Keratinocyte (primary cell): ENCODE results near the gene LOXHD1.

Experiments used
- CTCF ChIP-seq, 3 experiments: IDR thresholded peaks in 1 of 3; conservative IDR thresholded peaks in 1 of 3; optimal IDR thresholded peaks in 1 of 3; 2 replicates in 2 of 3; 3 replicates in 1 of 3; pipeline versions ENCODE3 to v1.5.1; 2011; ENCODE audit warnings: low read length in 3 of 3, mild to moderate bottlenecking in 3 of 3, moderate library complexity in 2 of 3, control low read depth in 1 of 3, inconsistent platforms in 1 of 3; ENCODE audit not compliant: insufficient read depth in 2 of 3; ENCODE audit errors: extremely low read depth in 1 of 3
- EZH2 ChIP-seq: IDR thresholded peaks from one replicate; pipeline ENCODE4 v1.6.1; 2012; ENCODE audit warnings: inconsistent platforms, mild to moderate bottlenecking, low read length, moderate library complexity

GRCh38 chr18:46676182-46676835, 19.3 kb upstream of the LOXHD1 start:
- TF ChIP-seq CTCF (optimal IDR thresholded peaks at IDR 0.05 in 1 of 3, IDR thresholded peaks at IDR 0.05 in 1 of 3, conservative IDR thresholded peaks at IDR 0.05 in 1 of 3; ENCODE audit: extremely low read depth in 1 of 3, insufficient read depth in 2 of 3, low read length in 3 of 3), result no peak
- TF ChIP-seq EZH2, result no peak
